Neural progenitor cell (in vitro differentiated cells): Measurements from ENCODE around the gene RRP7A. TPM values are rescaled to one million over a fixed set of nuclear protein-coding genes. Genes with fewer than 3 reads are reported as not detected.
"Not testable (repeated sequence)": the region's sequence is repeated elsewhere in the genome, so short reads cannot be mapped to it uniquely, and the experiment has no call there.

ENCODE experiments used
- DNase-seq: peaks from one replicate; pipeline ENCODE4 v3.0.0-alpha.2; 2016; ENCODE audit warnings: low spot score
- H2AFZ ChIP-seq: fragments of 200-600 bp; sonication (generic); replicated peaks from 2 replicates; pipeline ENCODE4 v1.6.1; 2016; ENCODE audit warnings: antibody characterized with exemption
- H3F3A ChIP-seq: fragments of 200-600 bp; sonication (generic); 2 replicates; pipeline ENCODE4 v1.6.1; 2016; ENCODE audit warnings: antibody characterized with exemption, low read depth
- H3K27ac ChIP-seq: fragments of 200-600 bp; sonication (generic); 2 replicates; pipeline ENCODE4 v1.5.1; 2016; ENCODE audit warnings: mild to moderate bottlenecking
- H3K27me3 ChIP-seq: fragments of 200-600 bp; sonication (generic); 2 replicates; pipeline ENCODE4 v1.6.1; 2016; ENCODE audit warnings: mild to moderate bottlenecking, moderate library complexity
- H3K36me3 ChIP-seq: fragments of 200-600 bp; sonication (generic); 2 replicates; pipeline ENCODE4 v1.5.1; 2016
- H3K4me1 ChIP-seq: fragments of 200-600 bp; sonication (generic); 2 replicates; pipeline ENCODE4 v1.6.1; 2016; ENCODE audit warnings: mixed run types
- H3K4me2 ChIP-seq: fragments of 200-600 bp; sonication (generic); 2 replicates; pipeline ENCODE4 v1.6.1; 2016
- H3K4me3 ChIP-seq: fragments of 200-600 bp; sonication (generic); 2 replicates; pipeline ENCODE4 v1.5.1; 2016
- H3K79me2 ChIP-seq: fragments of 200-600 bp; sonication (generic); 2 replicates; pipeline ENCODE4 v1.6.1; 2016; ENCODE audit warnings: low read depth
- H3K9ac ChIP-seq: fragments of 200-600 bp; sonication (generic); 2 replicates; pipeline ENCODE4 v1.6.1; 2016
- H3K9me3 ChIP-seq: fragments of 200-600 bp; sonication (generic); 2 replicates; pipeline ENCODE4 v1.5.1; 2016; ENCODE audit warnings: low read depth
- H4K20me1 ChIP-seq: fragments of 200-600 bp; sonication (generic); 2 replicates; pipeline ENCODE4 v1.6.1; 2016; ENCODE audit warnings: low read depth
- H3K27ac Mint-ChIP-seq: 3 replicates; pipeline ENCODE4 v1.8.0; 2021; ENCODE audit warnings: mixed read lengths
- H3K27me3 Mint-ChIP-seq: 2 replicates; pipeline ENCODE4 v1.8.0; 2022; ENCODE audit warnings: low read depth, mild to moderate bottlenecking, inconsistent platforms, moderate library complexity, mixed read lengths; ENCODE audit not compliant: insufficient read depth
- H3K36me3 Mint-ChIP-seq: 3 replicates; pipeline ENCODE4 v1.8.0; 2021; ENCODE audit warnings: mixed read lengths
- H3K4me1 Mint-ChIP-seq: 3 replicates; pipeline ENCODE4 v1.8.0; 2021; ENCODE audit warnings: mixed read lengths
- H3K4me3 Mint-ChIP-seq: 3 replicates; pipeline ENCODE4 v1.8.0; 2021; ENCODE audit warnings: mild to moderate bottlenecking, moderate library complexity, mixed read lengths
- H3K9me3 Mint-ChIP-seq: 3 replicates; pipeline ENCODE4 v1.8.0; 2020; ENCODE audit warnings: mixed read lengths
- CTCF ChIP-seq: fragments of 200-600 bp; sonication (generic); IDR thresholded peaks from 2 replicates; pipeline ENCODE4 v1.5.1; 2017; ENCODE audit warnings: antibody characterized with exemption, mild to moderate bottlenecking
- EZH2 ChIP-seq: fragments of 200-600 bp; sonication (generic); IDR thresholded peaks from 2 replicates; pipeline ENCODE4 v1.6.1; 2017; ENCODE audit warnings: antibody characterized with exemption, mild to moderate bottlenecking, moderate library complexity
- EZH2phosphoT487 ChIP-seq: fragments of 200-600 bp; sonication (generic); IDR thresholded peaks from 2 replicates; pipeline ENCODE4 v1.6.1; 2017; ENCODE audit warnings: antibody characterized with exemption
- total RNA-seq: library from RNA; depleted of rRNA; stranded (reverse); fragments of >200 nt; gene quantifications from 2 replicates; pipeline ENCODE4 v1.2.3, GENCODE V29; 2015; ENCODE audit warnings: low replicate concordance

Gene RRP7A
- 15.2 and 31.9 TPM in 2 replicates for total RNA-seq

- Mint-ChIP-seq H3K4me3 (peak within 1 kb of the TSS; percentile 99), H3K27ac (peak within 1 kb of the TSS; percentile 78), H3K9me3 (peaks cover 6% of the 10 kb centered on the region), H3K4me1 (peaks cover 16% of the 10 kb centered on the region), H3K36me3 (no peaks in the 10 kb centered on the region), H3K27me3 (peaks cover 17% of the 10 kb centered on the region)
- Histone ChIP-seq H3K79me2 (peaks cover 24% of the 10 kb centered on the region), H3K4me2 (peak within 1 kb of the TSS; percentile 82), H3K36me3 (no peaks in the 10 kb centered on the region), H3K4me3 (peak within 1 kb of the TSS; percentile 85), H3K27ac (no peak within 1 kb of the TSS), H3K4me1 (peaks cover 4% of the 10 kb centered on the region), H2AFZ (peak within 1 kb of the TSS; percentile 68), H4K20me1 (peaks cover 7% of the 10 kb centered on the region), H3K27me3 (no peaks in the 10 kb centered on the region), H3F3A (peaks cover 4% of the 10 kb centered on the region), H3K9ac (peak within 1 kb of the TSS; percentile 91), H3K9me3 (no peaks in the 10 kb centered on the region)
- TF ChIP-seq EZH2, result no peak
- no peak for TF ChIP-seq EZH2phosphoT487
- TF ChIP-seq CTCF, result peak; percentile 19
- DNase-seq, result peak; percentile 90
Observed at GRCh38 chr22:42519525-42520401, at the start of gene RRP7A. Gene RRP7A (minus strand): TSS chr22:42519796. CDS start chr22:42519786, 10 bp downstream.

- H3K9me3 ChIP-seq, H3K4me3 Mint-ChIP-seq, H3F3A ChIP-seq, H4K20me1 ChIP-seq, H3K4me1 Mint-ChIP-seq, H3K36me3 ChIP-seq, H3K4me3 ChIP-seq, H3K4me1 ChIP-seq, H3K9ac ChIP-seq, H3K9me3 Mint-ChIP-seq, H3K79me2 ChIP-seq, H3K27ac Mint-ChIP-seq, H3K27me3 Mint-ChIP-seq, H3K4me2 ChIP-seq, H3K27ac ChIP-seq, H3K27me3 ChIP-seq, DNase-seq, H3K36me3 Mint-ChIP-seq, H2AFZ ChIP-seq: not testable (repeated sequence)
Observed at GRCh38 chr22:42567950-42568349, 48.4 kb upstream of the RRP7A start.

GRCh38 chr22:42565956-42566355 is 46.4 kb upstream of the RRP7A start:
- H3K4me2 ChIP-seq, result no peak overlapping the region
- H3K36me3 ChIP-seq, result no peaks in the 10 kb centered on the region
- no peak overlapping the region for H3K27ac ChIP-seq
- no peak overlapping the region for H3K4me3 Mint-ChIP-seq
- peaks cover 9% of the 10 kb centered on the region for H3K4me1 Mint-ChIP-seq
- H4K20me1 ChIP-seq, result peaks cover 4% of the 10 kb centered on the region
- H3K27me3 Mint-ChIP-seq, result peaks cover 8% of the 10 kb centered on the region
- no peaks in the 10 kb centered on the region for H3K9me3 ChIP-seq
- no peaks in the 10 kb centered on the region for H3F3A ChIP-seq
- no peaks in the 10 kb centered on the region for H3K79me2 ChIP-seq
- DNase-seq, result no peak
- no peak overlapping the region for H3K4me3 ChIP-seq
- H3K36me3 Mint-ChIP-seq, result peaks cover 6% of the 10 kb centered on the region
- no peaks in the 10 kb centered on the region for H3K9me3 Mint-ChIP-seq
- no peak overlapping the region for H3K27ac Mint-ChIP-seq
- no peak overlapping the region for H3K9ac ChIP-seq
- TF ChIP-seq EZH2phosphoT487, result no peak
- TF ChIP-seq CTCF, result no peak
- no peak for TF ChIP-seq EZH2
- H3K4me1 ChIP-seq, result no peaks in the 10 kb centered on the region
- no peak overlapping the region for H2AFZ ChIP-seq
- no peaks in the 10 kb centered on the region for H3K27me3 ChIP-seq

GRCh38 chr22:42564699-42565098 is 45.1 kb upstream of the RRP7A start:
- H3K27ac ChIP-seq, result no peak overlapping the region
- H3K4me3 ChIP-seq, result no peak overlapping the region
- H3K9me3 ChIP-seq, result no peaks in the 10 kb centered on the region
- peaks cover 9% of the 10 kb centered on the region for H3K27me3 Mint-ChIP-seq
- H3K4me1 ChIP-seq, result no peaks in the 10 kb centered on the region
- no peaks in the 10 kb centered on the region for H3K79me2 ChIP-seq
- peaks cover 4% of the 10 kb centered on the region for H4K20me1 ChIP-seq
- H3K27me3 ChIP-seq, result no peaks in the 10 kb centered on the region
- peaks cover 13% of the 10 kb centered on the region for H3K4me1 Mint-ChIP-seq
- H3K9ac ChIP-seq, result no peak overlapping the region
- no peak overlapping the region for H3K4me3 Mint-ChIP-seq
- peaks cover 8% of the 10 kb centered on the region for H3K36me3 Mint-ChIP-seq
- H3F3A ChIP-seq, result no peaks in the 10 kb centered on the region
- no peak overlapping the region for H3K4me2 ChIP-seq
- H3K27ac Mint-ChIP-seq, result no peak overlapping the region
- H2AFZ ChIP-seq, result no peak overlapping the region
- DNase-seq, result no peak
- TF ChIP-seq CTCF (no peak), EZH2phosphoT487 (no peak), EZH2 (no peak)
- no peaks in the 10 kb centered on the region for H3K9me3 Mint-ChIP-seq
- H3K36me3 ChIP-seq, result no peaks in the 10 kb centered on the region

- not testable (repeated sequence) for H4K20me1 ChIP-seq, H3K4me1 ChIP-seq, H3K79me2 ChIP-seq, H3K4me2 ChIP-seq, H2AFZ ChIP-seq, H3K27ac Mint-ChIP-seq, H3K27ac ChIP-seq, H3K9me3 Mint-ChIP-seq, H3K9ac ChIP-seq, H3K36me3 ChIP-seq, DNase-seq, H3K27me3 ChIP-seq, H3K9me3 ChIP-seq, H3K4me3 ChIP-seq, H3K36me3 Mint-ChIP-seq, H3K27me3 Mint-ChIP-seq, H3K4me3 Mint-ChIP-seq, H3F3A ChIP-seq
- H3K4me1 Mint-ChIP-seq, result peaks cover 13% of the 10 kb centered on the region
Observed at GRCh38 chr22:42563943-42564342, 44.3 kb upstream of the RRP7A start.
